BE2C (cell line): ENCODE data around the gene MACC1.

Experiments used
- DNase-seq: peaks from one replicate; pipeline ENCODE4 v3.0.0-alpha.2; 2020
- H3K27me3 ChIP-seq: fragments of 250-450 bp; sonication (Bioruptor Pico); 2 replicates; pipeline ENCODE4 v1.5.1; 2020; ENCODE audit warnings: mild to moderate bottlenecking
- H3K36me3 ChIP-seq: fragments of 250-450 bp; sonication (Bioruptor Pico); 2 replicates; pipeline ENCODE4 v1.5.1; 2020; ENCODE audit warnings: mild to moderate bottlenecking
- H3K4me1 ChIP-seq: fragments of 250-450 bp; sonication (Bioruptor Pico); 2 replicates; pipeline ENCODE4 v1.5.1; 2020
- H3K4me3 ChIP-seq: 2 replicates; pipeline ENCODE4 v1.5.1; 2011; ENCODE audit warnings: low read depth, low read length
- H3K9me3 ChIP-seq: fragments of 250-450 bp; sonication (Bioruptor Pico); 2 replicates; pipeline ENCODE4 v1.5.1; 2020
- CTCF ChIP-seq: IDR thresholded peaks from 2 replicates; pipeline ENCODE4 v1.5.1; 2012; ENCODE audit warnings: mild to moderate bottlenecking, low read depth, low read length

Gene MACC1

GRCh38 chr7:20228654-20229053 is 11.5 kb upstream of the MACC1 start:
- no peak for TF ChIP-seq CTCF
- H3K36me3 ChIP-seq: no peaks in the 10 kb centered on the region
- H3K4me1 ChIP-seq: peaks cover 4% of the 10 kb centered on the region; the same call in 1 of the 2 replicates
- no peak for DNase-seq
- no peaks in the 10 kb centered on the region for H3K9me3 ChIP-seq
- no peak overlapping the region for H3K4me3 ChIP-seq
- no peaks in the 10 kb centered on the region for H3K27me3 ChIP-seq

DNA sequence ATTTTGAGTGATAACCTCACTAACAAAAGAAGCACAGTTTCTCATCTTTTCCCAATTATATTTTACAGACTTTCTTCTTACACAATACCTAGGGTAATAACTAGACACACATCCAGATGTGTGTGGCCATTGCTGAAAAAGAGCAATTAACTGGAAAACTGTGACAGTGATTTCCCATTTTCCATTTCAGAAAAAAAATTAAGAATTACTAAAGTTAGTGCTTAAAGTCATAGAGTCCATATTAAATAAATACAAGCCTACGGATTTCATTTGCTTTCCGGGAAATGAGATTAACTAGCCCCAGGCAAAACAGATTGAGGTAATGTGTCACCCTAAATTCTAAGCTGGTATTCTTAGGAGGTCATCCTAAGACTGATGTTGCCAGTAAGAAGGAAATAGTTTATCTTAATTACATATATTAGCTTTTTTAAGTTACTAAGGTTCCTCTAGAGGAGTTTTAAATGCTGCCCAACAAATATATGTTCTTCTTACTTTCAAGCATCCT is 10.2 kb upstream of the MACC1 start:
- Histone ChIP-seq H3K4me3 (no peak overlapping the region), H3K9me3 (no peaks in the 10 kb centered on the region), H3K4me1 (peaks cover 4% of the 10 kb centered on the region; the same call in 1 of the 2 replicates), H3K27me3 (no peaks in the 10 kb centered on the region), H3K36me3 (no peaks in the 10 kb centered on the region)
- DNase-seq: no peak
- TF ChIP-seq CTCF: no peak

- Histone ChIP-seq H3K4me3 (no peak overlapping the region), H3K9me3 (no peaks in the 10 kb centered on the region), H3K27me3 (no peaks in the 10 kb centered on the region), H3K36me3 (no peaks in the 10 kb centered on the region), H3K4me1 (peaks cover 4% of the 10 kb centered on the region; the same call in 1 of the 2 replicates)
- no peak for TF ChIP-seq CTCF
- no peak for DNase-seq
Observed at GRCh38 chr7:20226860-20227259, 9.7 kb upstream of the MACC1 start.

GRCh38 chr7:20225384-20225783 is 8.2 kb upstream of the MACC1 start:
- no peaks in the 10 kb centered on the region for H3K36me3 ChIP-seq
- TF ChIP-seq CTCF: no peak
- no peaks in the 10 kb centered on the region for H3K9me3 ChIP-seq
- no peak overlapping the region for H3K4me3 ChIP-seq
- no peaks in the 10 kb centered on the region for H3K27me3 ChIP-seq
- no peak for DNase-seq
- H3K4me1 ChIP-seq: peaks cover 4% of the 10 kb centered on the region

DNA sequence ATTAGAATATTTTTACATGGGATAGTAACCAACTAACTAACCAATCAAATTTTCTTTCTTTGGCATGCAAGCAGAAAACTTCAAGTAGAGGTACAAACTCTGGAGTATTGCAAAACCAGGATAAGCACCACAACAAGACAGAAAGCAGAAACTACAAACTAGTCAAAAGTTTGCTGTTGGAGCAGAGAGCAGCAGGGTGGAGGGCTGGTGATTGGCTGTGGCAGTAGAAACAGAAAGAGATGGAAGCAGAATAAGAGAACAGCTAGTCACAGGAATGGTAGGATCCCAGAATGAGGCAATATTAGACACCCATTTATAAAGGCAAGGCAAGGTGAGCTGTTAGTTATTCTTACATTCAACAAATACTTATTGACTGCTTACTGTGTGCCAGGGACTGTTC is 6.8 kb upstream of the MACC1 start:
- Histone ChIP-seq H3K4me1 (peaks cover 10% of the 10 kb centered on the region), H3K27me3 (no peaks in the 10 kb centered on the region), H3K36me3 (no peaks in the 10 kb centered on the region), H3K9me3 (no peaks in the 10 kb centered on the region), H3K4me3 (no peak overlapping the region)
- no peak for DNase-seq
- TF ChIP-seq CTCF: no peak

GRCh38 chr7:20223356-20223755 is 6.2 kb upstream of the MACC1 start:
- Histone ChIP-seq H3K27me3 (no peaks in the 10 kb centered on the region), H3K4me1 (peaks cover 11% of the 10 kb centered on the region)

More at GRCh38 chr7:20223356-20223755, 6.2 kb upstream of the MACC1 start:
- no peaks in the 10 kb centered on the region for H3K9me3 ChIP-seq
- no peaks in the 10 kb centered on the region for H3K36me3 ChIP-seq
- TF ChIP-seq CTCF: no peak
- no peak overlapping the region for H3K4me3 ChIP-seq
- DNase-seq: no peak
